WERI-Rb-1 (cell line): Measurements from ENCODE around the gene ERG28.
A peak's percentile ranks its signal among the peaks of the same experiment; 100 is the strongest.

Source experiments
- DNase-seq: peaks from one replicate; pipeline ENCODE4 v3.0.0-alpha.2; 2020
- H3K27ac ChIP-seq: fragments of 250-450 bp; sonication (Bioruptor Pico); 2 replicates; pipeline ENCODE4 v1.5.1; 2020; ENCODE audit warnings: mild to moderate bottlenecking, moderate library complexity
- H3K27me3 ChIP-seq: fragments of 250-450 bp; sonication (Bioruptor Pico); 2 replicates; pipeline ENCODE4 v1.5.1; 2021; ENCODE audit warnings: mild to moderate bottlenecking, low read depth, moderate library complexity; ENCODE audit not compliant: insufficient read depth, severe bottlenecking
- H3K36me3 ChIP-seq: fragments of 250-450 bp; sonication (Bioruptor Pico); 2 replicates; pipeline ENCODE4 v1.5.1; 2020; ENCODE audit warnings: mild to moderate bottlenecking, moderate library complexity
- H3K4me3 ChIP-seq: 2 replicates; pipeline ENCODE4 v1.5.1; 2011; ENCODE audit warnings: low read depth, mild to moderate bottlenecking, control low read depth, low read length
- H3K9me3 ChIP-seq: fragments of 250-450 bp; sonication (Bioruptor Pico); 2 replicates; pipeline ENCODE4 v1.5.1; 2021; ENCODE audit warnings: mild to moderate bottlenecking, moderate library complexity; ENCODE audit not compliant: severe bottlenecking
- CTCF ChIP-seq: IDR thresholded peaks from 2 replicates; pipeline ENCODE4 v1.5.1; 2011; ENCODE audit warnings: low read depth, mild to moderate bottlenecking, control low read depth, inconsistent platforms, low read length

The ERG28 gene

GRCh38 chr14:75657331-75657730 is 3.3 kb downstream of the ERG28 start:
- Histone ChIP-seq H3K27me3 (no peaks in the 10 kb centered on the region), H3K36me3 (peaks cover 29% of the 10 kb centered on the region), H3K27ac (no peak overlapping the region), H3K4me3 (no peak overlapping the region), H3K9me3 (no peaks in the 10 kb centered on the region)
- no peak for TF ChIP-seq CTCF
- DNase-seq = no peak

- H3K27me3 ChIP-seq = no peaks in the 10 kb centered on the region
- no peak for DNase-seq
- H3K4me3 ChIP-seq = no peak overlapping the region
- H3K27ac ChIP-seq = no peak overlapping the region
- H3K36me3 ChIP-seq = peaks cover 50% of the 10 kb centered on the region
- no peak for TF ChIP-seq CTCF
- H3K9me3 ChIP-seq = no peaks in the 10 kb centered on the region
Measured at GRCh38 chr14:75655235-75655634, 5.4 kb downstream of the ERG28 start.

- no peaks in the 10 kb centered on the region for H3K27me3 ChIP-seq
- no peak overlapping the region for H3K27ac ChIP-seq
- peak; percentile 95 for TF ChIP-seq CTCF
- H3K9me3 ChIP-seq = no peaks in the 10 kb centered on the region
- H3K4me3 ChIP-seq = no peak overlapping the region
- DNase-seq = peak; percentile 72
- H3K36me3 ChIP-seq = peaks cover 60% of the 10 kb centered on the region
Measured at GRCh38 chr14:75654127-75654732, 6.4 kb downstream of the ERG28 start.

GRCh38 chr14:75653563-75653962 is 7.1 kb downstream of the ERG28 start:
- H3K9me3 ChIP-seq = no peaks in the 10 kb centered on the region

GRCh38 chr14:75650253-75651058 is 10.2 kb downstream of the ERG28 start:
- Histone ChIP-seq H3K27ac (no peak overlapping the region), H3K36me3 (peaks cover 54% of the 10 kb centered on the region), H3K4me3 (no peak overlapping the region), H3K9me3 (no peaks in the 10 kb centered on the region), H3K27me3 (no peaks in the 10 kb centered on the region)
- TF ChIP-seq CTCF = no peak
- no peak for DNase-seq

More at GRCh38 chr14:75653563-75653962, 7.1 kb downstream of the ERG28 start:
- Histone ChIP-seq H3K4me3 (no peak overlapping the region), H3K36me3 (peaks cover 64% of the 10 kb centered on the region), H3K27ac (no peak overlapping the region), H3K27me3 (no peaks in the 10 kb centered on the region)
- no peak for TF ChIP-seq CTCF
- DNase-seq = no peak
